HEK293 (cell line): Measurements from ENCODE around the gene CASK.

Experiments used
- CTCF ChIA-PET: fragments of 350-600 bp; formaldehyde crosslinking; extraction: SDS; loops from one replicate; lab custom pipeline; 2021; ENCODE audit warnings: antibody characterized with exemption; lab: Yijun Ruan, JAX
- POLR2A ChIA-PET: fragments of 300-600 bp; formaldehyde crosslinking; extraction: SDS; loops from one replicate; lab custom pipeline; 2020; ENCODE audit warnings: antibody characterized with exemption, inconsistent platforms; lab: Yijun Ruan, JAX
- H3K27ac ChIP-seq: fragments of 200-500 bp; sonication (Bioruptor generic); 2 replicates; pipeline ENCODE4 v1.5.1; 2014; ENCODE audit warnings: low read depth, low read length, control low read depth, inconsistent platforms; ENCODE audit errors: extremely low read depth
- H3K36me3 ChIP-seq, 2 experiments: fragments of 200-500 bp in 1 of 2; sonication (Bioruptor generic) in 1 of 2; 1 replicate in 1 of 2; 2 replicates in 1 of 2; pipeline ENCODE4 v1.5.1; 2014 to 2017; ENCODE audit warnings: inconsistent platforms in 2 of 2, low read length in 2 of 2; ENCODE audit not compliant: control insufficient read depth in 2 of 2, insufficient read depth in 1 of 2
- H3K4me1 ChIP-seq: fragments of 200-500 bp; sonication (Bioruptor generic); 2 replicates; pipeline ENCODE4 v1.5.1; 2014; ENCODE audit warnings: mild to moderate bottlenecking, low read length, inconsistent platforms; ENCODE audit not compliant: control insufficient read depth, insufficient read depth
- H3K4me3 ChIP-seq: 2 replicates; pipeline ENCODE4 v1.5.1; 2011; ENCODE audit warnings: low read depth, mild to moderate bottlenecking, control low read depth, low read length, moderate library complexity
- H3K9me3 ChIP-seq: fragments of 200-500 bp; sonication (Bioruptor generic); 2 replicates; pipeline ENCODE4 v1.5.1; 2014; ENCODE audit warnings: low read depth, low read length, inconsistent platforms; ENCODE audit not compliant: control insufficient read depth, insufficient read depth
- GFI1B ChIP-seq: fragments of 450-650 bp; formaldehyde crosslinking; IDR thresholded peaks from 2 replicates; pipeline ENCODE4 v1.5.1; 2016; ENCODE audit warnings: missing biosample characterization, missing genetic modification characterization
- GLI2 ChIP-seq: fragments of 450-650 bp; formaldehyde crosslinking; IDR thresholded peaks from 2 replicates; pipeline ENCODE4; 2017; ENCODE audit warnings: missing biosample characterization, missing genetic modification characterization, low read depth, borderline replicate concordance
- KLF7 ChIP-seq: fragments of 450-650 bp; formaldehyde crosslinking; IDR thresholded peaks from 2 replicates; pipeline ENCODE4 v1.5.1; 2016; ENCODE audit warnings: missing biosample characterization, missing genetic modification characterization, borderline replicate concordance
- MYNN ChIP-seq: fragments of 450-650 bp; formaldehyde crosslinking; IDR thresholded peaks from 2 replicates; pipeline ENCODE4 v1.5.1; 2016; ENCODE audit warnings: missing biosample characterization, missing genetic modification characterization, borderline replicate concordance
- OVOL3 ChIP-seq: fragments of 450-650 bp; formaldehyde crosslinking; IDR thresholded peaks from 2 replicates; pipeline ENCODE4 v1.5.1; 2016; ENCODE audit warnings: missing biosample characterization, missing genetic modification characterization
- SCRT1 ChIP-seq: fragments of 450-650 bp; formaldehyde crosslinking; IDR thresholded peaks from 2 replicates; pipeline ENCODE4 v1.5.1; 2016; ENCODE audit warnings: missing biosample characterization, missing genetic modification characterization, borderline replicate concordance
- SCRT2 ChIP-seq: fragments of 450-650 bp; formaldehyde crosslinking; IDR thresholded peaks from 2 replicates; pipeline ENCODE4 v1.5.1; 2016; ENCODE audit warnings: missing biosample characterization, missing genetic modification characterization
- ZBTB8A ChIP-seq: fragments of 450-650 bp; formaldehyde crosslinking; IDR thresholded peaks from 2 replicates; pipeline ENCODE4 v1.5.1; 2016; ENCODE audit warnings: missing biosample characterization, missing genetic modification characterization
- ZFHX2 ChIP-seq: fragments of 450-650 bp; formaldehyde crosslinking; conservative IDR thresholded peaks from 2 replicates; pipeline ENCODE4 v1.5.1; 2016; ENCODE audit warnings: missing biosample characterization, missing genetic modification characterization
- ZFP69B ChIP-seq: fragments of 450-650 bp; formaldehyde crosslinking; IDR thresholded peaks from 2 replicates; pipeline ENCODE4 v1.5.1; 2016; ENCODE audit warnings: missing biosample characterization, missing genetic modification characterization
- ZIC2 ChIP-seq: fragments of 450-650 bp; formaldehyde crosslinking; IDR thresholded peaks from 2 replicates; pipeline ENCODE4 v1.5.1; 2016; ENCODE audit warnings: missing biosample characterization, missing genetic modification characterization
- ZNF10 ChIP-seq: fragments of 450-650 bp; formaldehyde crosslinking; IDR thresholded peaks from 2 replicates; pipeline ENCODE4 v1.5.1; 2017; ENCODE audit warnings: missing biosample characterization, missing genetic modification characterization
- ZNF112 ChIP-seq: fragments of 450-650 bp; formaldehyde crosslinking; IDR thresholded peaks from 2 replicates; pipeline ENCODE4 v1.5.0; 2017; ENCODE audit warnings: missing biosample characterization, missing genetic modification characterization
- ZNF121 ChIP-seq: fragments of 450-650 bp; formaldehyde crosslinking; IDR thresholded peaks from 2 replicates; pipeline ENCODE4 v1.5.1; 2016; ENCODE audit warnings: missing biosample characterization, missing genetic modification characterization
- ZNF157 ChIP-seq: fragments of 450-650 bp; formaldehyde crosslinking; IDR thresholded peaks from 2 replicates; pipeline ENCODE4 v1.5.1; 2016; ENCODE audit warnings: missing biosample characterization, missing genetic modification characterization
- ZNF239 ChIP-seq: fragments of 450-650 bp; formaldehyde crosslinking; IDR thresholded peaks from 2 replicates; pipeline ENCODE4 v1.5.1; 2016; ENCODE audit warnings: missing biosample characterization, missing genetic modification characterization
- ZNF37A ChIP-seq: fragments of 450-650 bp; IDR thresholded peaks from 2 replicates; pipeline ENCODE4 v1.5.1; 2018; ENCODE audit warnings: missing biosample characterization, missing genetic modification characterization
- ZSCAN30 ChIP-seq: fragments of 450-650 bp; IDR thresholded peaks from 2 replicates; pipeline ENCODE4 v1.5.1; 2018; ENCODE audit warnings: missing biosample characterization, mild to moderate bottlenecking, missing genetic modification characterization, moderate library complexity
- TF ChIP-seq, protein P1 (sequence below): fragments of 450-650 bp; IDR thresholded peaks from 2 replicates; pipeline ENCODE4 v1.5.1; 2018; ENCODE audit warnings: missing biosample characterization, mild to moderate bottlenecking, missing genetic modification characterization
- TF ChIP-seq, protein P2 (sequence below): fragments of 450-650 bp; formaldehyde crosslinking; IDR thresholded peaks from 2 replicates; pipeline ENCODE4 v1.5.1; 2017; ENCODE audit warnings: missing biosample characterization, missing genetic modification characterization
- TF ChIP-seq, protein P3 (sequence below): fragments of 450-650 bp; IDR thresholded peaks from 2 replicates; pipeline ENCODE4 v1.5.1; 2018; ENCODE audit warnings: missing biosample characterization, missing genetic modification characterization
- TF ChIP-seq, protein P4 (sequence below): fragments of 450-650 bp; formaldehyde crosslinking; IDR thresholded peaks from 2 replicates; pipeline ENCODE4 v1.5.1; 2016; ENCODE audit warnings: missing biosample characterization, missing genetic modification characterization, borderline replicate concordance
- TF ChIP-seq, protein P5 (sequence below): sonication (generic); formaldehyde crosslinking; IDR thresholded peaks from 2 replicates; pipeline ENCODE4 v1.8.1; 2022; ENCODE audit warnings: mild to moderate bottlenecking, moderate library complexity, missing genetic modification reagents

The CASK gene

DNA sequence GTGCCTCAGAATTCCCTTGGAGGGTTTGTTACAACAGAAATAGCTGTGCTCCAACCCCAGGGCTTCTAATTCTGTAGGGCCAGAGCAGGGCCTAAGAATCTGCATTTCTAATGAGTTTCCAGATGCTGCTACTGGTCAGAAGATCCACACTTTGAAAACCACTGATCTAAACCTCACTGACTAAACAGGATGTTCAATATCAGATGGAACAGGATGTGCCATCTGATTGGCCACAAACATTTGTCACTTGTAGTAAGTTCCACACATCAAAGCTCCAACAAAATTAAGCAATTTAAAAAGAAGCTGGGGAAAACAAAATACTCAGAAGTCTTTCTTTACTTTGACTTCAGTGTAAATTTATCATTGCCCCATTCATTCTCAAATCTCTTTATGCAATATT is 14.3 kb downstream of the CASK start:
- ChIA-PET CTCF (interaction anchor here (1.2 kb wide), 1 partner anchor 9 kb away, joined by 3 read pairs; no protein-coding TSS in a partner anchor), POLR2A (no interaction called here)
- Histone ChIP-seq H3K27ac (no peak overlapping the region), H3K9me3 (peaks cover 2% of the 10 kb centered on the region; the same call in 1 of the 2 replicates), H3K36me3 (no peaks in the 10 kb centered on the region), H3K4me3 (no peak overlapping the region), H3K4me1 (no peaks in the 10 kb centered on the region)
- TF ChIP-seq ZNF10 (no peak), ZIC2 (no peak), SCRT1 (tag by site-specific recombination) (no peak), MYNN (tag by site-specific recombination) (no peak), ZNF121 (tag by site-specific recombination) (no peak), ZFP69B (tag by site-specific recombination) (no peak), GLI2 (tag by site-specific recombination) (no peak)
- TF ChIP-seq, protein P1, sequence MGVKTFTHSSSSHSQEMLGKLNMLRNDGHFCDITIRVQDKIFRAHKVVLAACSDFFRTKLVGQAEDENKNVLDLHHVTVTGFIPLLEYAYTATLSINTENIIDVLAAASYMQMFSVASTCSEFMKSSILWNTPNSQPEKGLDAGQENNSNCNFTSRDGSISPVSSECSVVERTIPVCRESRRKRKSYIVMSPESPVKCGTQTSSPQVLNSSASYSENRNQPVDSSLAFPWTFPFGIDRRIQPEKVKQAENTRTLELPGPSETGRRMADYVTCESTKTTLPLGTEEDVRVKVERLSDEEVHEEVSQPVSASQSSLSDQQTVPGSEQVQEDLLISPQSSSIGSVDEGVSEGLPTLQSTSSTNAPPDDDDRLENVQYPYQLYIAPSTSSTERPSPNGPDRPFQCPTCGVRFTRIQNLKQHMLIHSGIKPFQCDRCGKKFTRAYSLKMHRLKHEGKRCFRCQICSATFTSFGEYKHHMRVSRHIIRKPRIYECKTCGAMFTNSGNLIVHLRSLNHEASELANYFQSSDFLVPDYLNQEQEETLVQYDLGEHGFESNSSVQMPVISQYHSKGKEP (tag by site-specific recombination): no peak

DNA sequence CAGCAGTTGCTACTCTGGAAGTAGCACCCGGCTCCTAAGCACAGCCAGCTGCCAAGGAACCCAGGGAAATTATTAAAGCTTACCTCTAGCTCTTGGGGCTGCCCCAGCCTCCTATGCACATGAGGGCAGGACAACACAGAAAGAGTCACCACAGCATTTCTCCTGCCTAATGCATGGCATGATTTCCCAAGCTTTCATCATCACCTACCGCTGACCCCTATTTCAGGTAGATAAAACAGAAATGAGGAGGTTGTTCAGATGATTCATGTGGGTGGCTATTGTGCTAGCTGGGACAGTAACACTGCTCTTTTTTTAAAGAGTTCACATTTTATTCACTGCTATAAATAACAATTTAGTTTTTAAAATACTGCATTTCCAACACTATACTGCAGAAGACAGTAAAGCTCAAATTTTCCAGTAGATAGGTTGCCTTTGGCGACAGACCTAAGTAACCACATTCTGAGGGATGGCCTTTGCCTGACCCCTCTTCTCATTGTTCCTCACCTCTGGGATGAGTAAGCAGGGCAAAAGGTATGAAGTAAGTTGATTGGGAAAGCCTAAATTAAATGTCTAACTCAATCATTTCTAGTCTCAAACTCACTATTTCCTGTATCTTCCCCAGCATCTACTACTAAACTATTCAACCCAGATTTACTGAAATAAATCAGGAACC is 16.7 kb downstream of the CASK start:
- Histone ChIP-seq H3K4me1 (no peaks in the 10 kb centered on the region), H3K4me3 (no peak overlapping the region), H3K9me3 (peaks cover 2% of the 10 kb centered on the region; the same call in 1 of the 2 replicates), H3K36me3 (peaks cover 0 to 3% of the 10 kb centered on the region in 2 experiments; a peak in 1 of 3 replicates), H3K27ac (no peak overlapping the region)
- ChIA-PET POLR2A (no interaction called here), CTCF (interaction anchor here (0.6 kb wide), 1 partner anchor 1215 kb away, joined by 4 read pairs; no protein-coding TSS in a partner anchor)
- TF ChIP-seq ZNF10: no peak
- TF ChIP-seq ZBTB8A: no peak
- TF ChIP-seq, protein P2, sequence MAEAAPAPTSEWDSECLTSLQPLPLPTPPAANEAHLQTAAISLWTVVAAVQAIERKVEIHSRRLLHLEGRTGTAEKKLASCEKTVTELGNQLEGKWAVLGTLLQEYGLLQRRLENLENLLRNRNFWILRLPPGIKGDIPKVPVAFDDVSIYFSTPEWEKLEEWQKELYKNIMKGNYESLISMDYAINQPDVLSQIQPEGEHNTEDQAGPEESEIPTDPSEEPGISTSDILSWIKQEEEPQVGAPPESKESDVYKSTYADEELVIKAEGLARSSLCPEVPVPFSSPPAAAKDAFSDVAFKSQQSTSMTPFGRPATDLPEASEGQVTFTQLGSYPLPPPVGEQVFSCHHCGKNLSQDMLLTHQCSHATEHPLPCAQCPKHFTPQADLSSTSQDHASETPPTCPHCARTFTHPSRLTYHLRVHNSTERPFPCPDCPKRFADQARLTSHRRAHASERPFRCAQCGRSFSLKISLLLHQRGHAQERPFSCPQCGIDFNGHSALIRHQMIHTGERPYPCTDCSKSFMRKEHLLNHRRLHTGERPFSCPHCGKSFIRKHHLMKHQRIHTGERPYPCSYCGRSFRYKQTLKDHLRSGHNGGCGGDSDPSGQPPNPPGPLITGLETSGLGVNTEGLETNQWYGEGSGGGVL (tag by site-specific recombination): no peak
- no peak for TF ChIP-seq ZNF239
- TF ChIP-seq ZNF112 (tag by site-specific recombination): no peak
- TF ChIP-seq ZFHX2: no peak
- TF ChIP-seq, protein P3, sequence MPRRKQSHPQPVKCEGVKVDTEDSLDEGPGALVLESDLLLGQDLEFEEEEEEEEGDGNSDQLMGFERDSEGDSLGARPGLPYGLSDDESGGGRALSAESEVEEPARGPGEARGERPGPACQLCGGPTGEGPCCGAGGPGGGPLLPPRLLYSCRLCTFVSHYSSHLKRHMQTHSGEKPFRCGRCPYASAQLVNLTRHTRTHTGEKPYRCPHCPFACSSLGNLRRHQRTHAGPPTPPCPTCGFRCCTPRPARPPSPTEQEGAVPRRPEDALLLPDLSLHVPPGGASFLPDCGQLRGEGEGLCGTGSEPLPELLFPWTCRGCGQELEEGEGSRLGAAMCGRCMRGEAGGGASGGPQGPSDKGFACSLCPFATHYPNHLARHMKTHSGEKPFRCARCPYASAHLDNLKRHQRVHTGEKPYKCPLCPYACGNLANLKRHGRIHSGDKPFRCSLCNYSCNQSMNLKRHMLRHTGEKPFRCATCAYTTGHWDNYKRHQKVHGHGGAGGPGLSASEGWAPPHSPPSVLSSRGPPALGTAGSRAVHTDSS (tag by site-specific recombination): no peak
- TF ChIP-seq, protein P4, sequence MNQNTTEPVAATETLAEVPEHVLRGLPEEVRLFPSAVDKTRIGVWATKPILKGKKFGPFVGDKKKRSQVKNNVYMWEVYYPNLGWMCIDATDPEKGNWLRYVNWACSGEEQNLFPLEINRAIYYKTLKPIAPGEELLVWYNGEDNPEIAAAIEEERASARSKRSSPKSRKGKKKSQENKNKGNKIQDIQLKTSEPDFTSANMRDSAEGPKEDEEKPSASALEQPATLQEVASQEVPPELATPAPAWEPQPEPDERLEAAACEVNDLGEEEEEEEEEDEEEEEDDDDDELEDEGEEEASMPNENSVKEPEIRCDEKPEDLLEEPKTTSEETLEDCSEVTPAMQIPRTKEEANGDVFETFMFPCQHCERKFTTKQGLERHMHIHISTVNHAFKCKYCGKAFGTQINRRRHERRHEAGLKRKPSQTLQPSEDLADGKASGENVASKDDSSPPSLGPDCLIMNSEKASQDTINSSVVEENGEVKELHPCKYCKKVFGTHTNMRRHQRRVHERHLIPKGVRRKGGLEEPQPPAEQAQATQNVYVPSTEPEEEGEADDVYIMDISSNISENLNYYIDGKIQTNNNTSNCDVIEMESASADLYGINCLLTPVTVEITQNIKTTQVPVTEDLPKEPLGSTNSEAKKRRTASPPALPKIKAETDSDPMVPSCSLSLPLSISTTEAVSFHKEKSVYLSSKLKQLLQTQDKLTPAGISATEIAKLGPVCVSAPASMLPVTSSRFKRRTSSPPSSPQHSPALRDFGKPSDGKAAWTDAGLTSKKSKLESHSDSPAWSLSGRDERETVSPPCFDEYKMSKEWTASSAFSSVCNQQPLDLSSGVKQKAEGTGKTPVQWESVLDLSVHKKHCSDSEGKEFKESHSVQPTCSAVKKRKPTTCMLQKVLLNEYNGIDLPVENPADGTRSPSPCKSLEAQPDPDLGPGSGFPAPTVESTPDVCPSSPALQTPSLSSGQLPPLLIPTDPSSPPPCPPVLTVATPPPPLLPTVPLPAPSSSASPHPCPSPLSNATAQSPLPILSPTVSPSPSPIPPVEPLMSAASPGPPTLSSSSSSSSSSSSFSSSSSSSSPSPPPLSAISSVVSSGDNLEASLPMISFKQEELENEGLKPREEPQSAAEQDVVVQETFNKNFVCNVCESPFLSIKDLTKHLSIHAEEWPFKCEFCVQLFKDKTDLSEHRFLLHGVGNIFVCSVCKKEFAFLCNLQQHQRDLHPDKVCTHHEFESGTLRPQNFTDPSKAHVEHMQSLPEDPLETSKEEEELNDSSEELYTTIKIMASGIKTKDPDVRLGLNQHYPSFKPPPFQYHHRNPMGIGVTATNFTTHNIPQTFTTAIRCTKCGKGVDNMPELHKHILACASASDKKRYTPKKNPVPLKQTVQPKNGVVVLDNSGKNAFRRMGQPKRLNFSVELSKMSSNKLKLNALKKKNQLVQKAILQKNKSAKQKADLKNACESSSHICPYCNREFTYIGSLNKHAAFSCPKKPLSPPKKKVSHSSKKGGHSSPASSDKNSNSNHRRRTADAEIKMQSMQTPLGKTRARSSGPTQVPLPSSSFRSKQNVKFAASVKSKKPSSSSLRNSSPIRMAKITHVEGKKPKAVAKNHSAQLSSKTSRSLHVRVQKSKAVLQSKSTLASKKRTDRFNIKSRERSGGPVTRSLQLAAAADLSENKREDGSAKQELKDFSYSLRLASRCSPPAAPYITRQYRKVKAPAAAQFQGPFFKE: no peak
- no peak for TF ChIP-seq ZSCAN30
- no peak for TF ChIP-seq KLF7 (tag by site-specific recombination)
- no peak for TF ChIP-seq OVOL3 (tag by site-specific recombination)
- TF ChIP-seq ZNF157 (tag by site-specific recombination): no peak
- TF ChIP-seq, protein P5, sequence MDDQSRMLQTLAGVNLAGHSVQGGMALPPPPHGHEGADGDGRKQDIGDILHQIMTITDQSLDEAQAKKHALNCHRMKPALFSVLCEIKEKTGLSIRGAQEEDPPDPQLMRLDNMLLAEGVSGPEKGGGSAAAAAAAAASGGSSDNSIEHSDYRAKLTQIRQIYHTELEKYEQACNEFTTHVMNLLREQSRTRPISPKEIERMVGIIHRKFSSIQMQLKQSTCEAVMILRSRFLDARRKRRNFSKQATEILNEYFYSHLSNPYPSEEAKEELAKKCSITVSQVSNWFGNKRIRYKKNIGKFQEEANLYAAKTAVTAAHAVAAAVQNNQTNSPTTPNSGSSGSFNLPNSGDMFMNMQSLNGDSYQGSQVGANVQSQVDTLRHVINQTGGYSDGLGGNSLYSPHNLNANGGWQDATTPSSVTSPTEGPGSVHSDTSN: no peak
- no peak for TF ChIP-seq SCRT2 (tag by site-specific recombination)
- TF ChIP-seq GFI1B (tag by site-specific recombination): no peak
- TF ChIP-seq ZNF37A (tag by site-specific recombination): no peak
